SK-N-SH treated with all-trans-retinoic acid at 6 μM for 48 hours (cell line): ENCODE data around the gene PPIG.
"Not testable (repeated sequence)": the region's sequence is repeated elsewhere in the genome, so short reads cannot be mapped to it uniquely, and the experiment has no call there.

ENCODE experiments used
- ATAC-seq: fragments of 200-7000 bp; cut with Tn5 transposase; 3 replicates; pipeline ENCODE4 v1.9.1; 2020; ENCODE audit warnings: mild to moderate bottlenecking, moderate library complexity
- ARNTL ChIP-seq: fragments of 450-650 bp; formaldehyde crosslinking; IDR thresholded peaks from 2 replicates; pipeline ENCODE4 v1.5.0; 2020; ENCODE audit warnings: low read depth, mild to moderate bottlenecking, moderate library complexity, borderline replicate concordance
- BACH2 ChIP-seq: fragments of 250-450 bp; sonication (Bioruptor Pico); IDR thresholded peaks from 2 replicates; pipeline ENCODE4 v1.9.0; 2021; ENCODE audit warnings: mild to moderate bottlenecking, borderline replicate concordance
- CSDC2 ChIP-seq: fragments of 250-450 bp; sonication (Bioruptor Pico); IDR thresholded peaks from 2 replicates; pipeline ENCODE4 v1.5.0; 2020; ENCODE audit warnings: mild to moderate bottlenecking, moderate library complexity
- CSRNP3 ChIP-seq: fragments of 250-450 bp; sonication (Bioruptor Pico); IDR thresholded peaks from 2 replicates; pipeline ENCODE4 v1.5.1; 2021; ENCODE audit warnings: mild to moderate bottlenecking, moderate library complexity
- GLIS3 ChIP-seq: fragments of 250-450 bp; sonication (Bioruptor Pico); IDR thresholded peaks from 2 replicates; pipeline ENCODE4 v1.5.0; 2020; ENCODE audit warnings: mild to moderate bottlenecking, moderate library complexity
- ISL1 ChIP-seq: fragments of 250-450 bp; sonication (Bioruptor Pico); IDR thresholded peaks from 2 replicates; pipeline ENCODE4 v2.1.2; 2022; ENCODE audit warnings: mild to moderate bottlenecking, moderate library complexity
- OSR1 ChIP-seq: fragments of 250-450 bp; sonication (Bioruptor Pico); IDR thresholded peaks from 2 replicates; pipeline ENCODE4 v1.8.0; 2022; ENCODE audit warnings: moderate library complexity, mild to moderate bottlenecking, inconsistent platforms
- PATZ1 ChIP-seq: fragments of 250-450 bp; sonication (Bioruptor Pico); IDR thresholded peaks from 2 replicates; pipeline ENCODE4 v1.8.0; 2020; ENCODE audit warnings: mild to moderate bottlenecking, moderate library complexity, borderline replicate concordance
- PPARA ChIP-seq: fragments of 250-450 bp; sonication (Bioruptor Pico); IDR thresholded peaks from 2 replicates; pipeline ENCODE4 v1.5.0; 2020; ENCODE audit warnings: mild to moderate bottlenecking, borderline replicate concordance
- RARB ChIP-seq: fragments of 250-450 bp; sonication (Bioruptor Pico); IDR thresholded peaks from 2 replicates; pipeline ENCODE4 v1.8.0; 2021; ENCODE audit warnings: mild to moderate bottlenecking, moderate library complexity
- SNAI2 ChIP-seq: fragments of 250-450 bp; sonication (Bioruptor Pico); IDR thresholded peaks from 2 replicates; pipeline ENCODE4 v1.5.0; 2020; ENCODE audit warnings: mild to moderate bottlenecking, moderate library complexity
- TOX ChIP-seq: fragments of 250-450 bp; sonication (Bioruptor Pico); IDR thresholded peaks from 2 replicates; pipeline ENCODE4 v1.8.0; 2021; ENCODE audit warnings: mild to moderate bottlenecking, moderate library complexity, borderline replicate concordance
- ZFP3 ChIP-seq: fragments of 250-450 bp; sonication (Bioruptor Pico); IDR thresholded peaks from 2 replicates; pipeline ENCODE4 v1.5.0; 2020; ENCODE audit warnings: mild to moderate bottlenecking, moderate library complexity
- ZNF565 ChIP-seq: fragments of 450-650 bp; formaldehyde crosslinking; conservative IDR thresholded peaks from 2 replicates; pipeline ENCODE4 v1.5.0; 2020; ENCODE audit warnings: low read depth, mild to moderate bottlenecking, moderate library complexity
- ZNF70 ChIP-seq: fragments of 450-650 bp; formaldehyde crosslinking; IDR thresholded peaks from 2 replicates; pipeline ENCODE4 v1.5.0; 2020; ENCODE audit warnings: mild to moderate bottlenecking, moderate library complexity
- ZNF8 ChIP-seq: fragments of 450-650 bp; formaldehyde crosslinking; IDR thresholded peaks from 2 replicates; pipeline ENCODE4 v1.5.0; 2020; ENCODE audit warnings: mild to moderate bottlenecking, moderate library complexity
- TF ChIP-seq, protein P1 (sequence below): fragments of 250-450 bp; sonication (Bioruptor Pico); IDR thresholded peaks from 2 replicates; pipeline ENCODE4 v1.8.0; 2021; ENCODE audit warnings: low read depth, mild to moderate bottlenecking, moderate library complexity, borderline replicate concordance

The PPIG gene

GRCh38 chr2:169569948-169570347, 14.2 kb upstream of the PPIG start:
- ATAC-seq: no peak
- TF ChIP-seq GLIS3 (CRISPR knock-in tag): no peak
- no peak for TF ChIP-seq ISL1 (CRISPR knock-in tag)
- TF ChIP-seq ZNF565 (CRISPR knock-in tag): no peak
- TF ChIP-seq PATZ1 (CRISPR knock-in tag): no peak
- no peak for TF ChIP-seq CSRNP3
- TF ChIP-seq RARB (CRISPR knock-in tag): no peak
- no peak for TF ChIP-seq BACH2 (CRISPR knock-in tag)
- TF ChIP-seq TOX (CRISPR knock-in tag): no peak
- no peak for TF ChIP-seq SNAI2
- TF ChIP-seq ZNF70: no peak
- TF ChIP-seq ZNF8: no peak
- TF ChIP-seq ARNTL (CRISPR knock-in tag): no peak

GRCh38 chr2:169570752-169571151, 13.4 kb upstream of the PPIG start:
- not testable (repeated sequence) for ATAC-seq

GRCh38 chr2:169571571-169571970, 12.6 kb upstream of the PPIG start:
- TF ChIP-seq, protein P1, sequence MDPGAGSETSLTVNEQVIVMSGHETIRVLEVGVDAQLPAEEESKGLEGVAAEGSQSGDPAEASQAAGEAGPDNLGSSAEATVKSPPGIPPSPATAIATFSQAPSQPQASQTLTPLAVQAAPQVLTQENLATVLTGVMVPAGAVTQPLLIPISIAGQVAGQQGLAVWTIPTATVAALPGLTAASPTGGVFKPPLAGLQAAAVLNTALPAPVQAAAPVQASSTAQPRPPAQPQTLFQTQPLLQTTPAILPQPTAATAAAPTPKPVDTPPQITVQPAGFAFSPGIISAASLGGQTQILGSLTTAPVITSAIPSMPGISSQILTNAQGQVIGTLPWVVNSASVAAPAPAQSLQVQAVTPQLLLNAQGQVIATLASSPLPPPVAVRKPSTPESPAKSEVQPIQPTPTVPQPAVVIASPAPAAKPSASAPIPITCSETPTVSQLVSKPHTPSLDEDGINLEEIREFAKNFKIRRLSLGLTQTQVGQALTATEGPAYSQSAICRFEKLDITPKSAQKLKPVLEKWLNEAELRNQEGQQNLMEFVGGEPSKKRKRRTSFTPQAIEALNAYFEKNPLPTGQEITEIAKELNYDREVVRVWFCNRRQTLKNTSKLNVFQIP (CRISPR knock-in tag): no peak
- TF ChIP-seq PPARA (CRISPR knock-in tag) (no peak), RARB (CRISPR knock-in tag) (no peak), OSR1 (no peak), ZNF70 (no peak), ARNTL (CRISPR knock-in tag) (no peak)
- no peak for ATAC-seq

DNA sequence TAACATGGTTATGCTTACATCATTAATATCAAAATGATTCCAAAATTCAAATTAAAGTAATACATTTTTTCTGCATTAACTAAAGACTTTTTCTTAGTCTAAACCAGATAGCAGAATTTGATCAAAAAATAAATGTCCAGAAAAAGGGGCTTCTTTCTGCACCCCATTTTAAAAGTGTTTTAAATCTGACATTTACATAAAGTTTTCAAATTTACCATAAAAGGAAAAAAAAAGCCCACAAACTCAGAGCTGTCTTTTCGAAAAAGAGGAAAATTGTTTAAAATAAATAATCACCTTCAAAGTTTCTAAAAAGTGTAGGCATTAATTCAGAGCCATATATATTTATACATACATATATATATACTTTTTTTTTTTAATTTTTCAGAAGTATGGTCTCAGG, 12.0 kb upstream of the PPIG start:
- ATAC-seq: no peak
- TF ChIP-seq, protein P1 (CRISPR knock-in tag): no peak
- TF ChIP-seq ZNF565 (CRISPR knock-in tag) (no peak), ZFP3 (no peak), TOX (CRISPR knock-in tag) (no peak)

- ATAC-seq: no peak
- TF ChIP-seq CSRNP3 (no peak), ISL1 (CRISPR knock-in tag) (no peak), CSDC2 (no peak), PPARA (CRISPR knock-in tag) (no peak)
Observed at GRCh38 chr2:169572821-169573159, 11.4 kb upstream of the PPIG start.
